ENCODE data around the gene NCOA1.

DNA sequence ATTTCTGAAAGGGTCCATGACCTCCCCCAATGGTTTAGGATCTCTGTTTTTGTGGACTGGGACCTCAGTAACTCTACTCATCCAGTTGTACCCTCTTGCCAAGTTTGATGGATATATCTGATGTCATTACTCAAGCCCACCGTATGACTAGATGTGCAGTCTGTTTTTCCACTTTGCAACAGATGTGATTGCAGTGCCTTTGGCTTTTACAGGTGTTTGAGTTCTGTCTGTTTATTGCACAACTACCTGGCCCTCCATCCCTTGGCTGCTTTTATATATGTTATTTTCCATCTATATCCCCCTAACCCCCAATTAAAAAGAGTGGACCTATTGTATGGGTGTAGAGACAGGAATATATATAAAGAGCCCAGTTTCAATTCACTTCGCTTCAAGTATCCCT, 10.8 kb downstream of the NCOA1 start:
- TF ChIP-seq, protein P1, sequence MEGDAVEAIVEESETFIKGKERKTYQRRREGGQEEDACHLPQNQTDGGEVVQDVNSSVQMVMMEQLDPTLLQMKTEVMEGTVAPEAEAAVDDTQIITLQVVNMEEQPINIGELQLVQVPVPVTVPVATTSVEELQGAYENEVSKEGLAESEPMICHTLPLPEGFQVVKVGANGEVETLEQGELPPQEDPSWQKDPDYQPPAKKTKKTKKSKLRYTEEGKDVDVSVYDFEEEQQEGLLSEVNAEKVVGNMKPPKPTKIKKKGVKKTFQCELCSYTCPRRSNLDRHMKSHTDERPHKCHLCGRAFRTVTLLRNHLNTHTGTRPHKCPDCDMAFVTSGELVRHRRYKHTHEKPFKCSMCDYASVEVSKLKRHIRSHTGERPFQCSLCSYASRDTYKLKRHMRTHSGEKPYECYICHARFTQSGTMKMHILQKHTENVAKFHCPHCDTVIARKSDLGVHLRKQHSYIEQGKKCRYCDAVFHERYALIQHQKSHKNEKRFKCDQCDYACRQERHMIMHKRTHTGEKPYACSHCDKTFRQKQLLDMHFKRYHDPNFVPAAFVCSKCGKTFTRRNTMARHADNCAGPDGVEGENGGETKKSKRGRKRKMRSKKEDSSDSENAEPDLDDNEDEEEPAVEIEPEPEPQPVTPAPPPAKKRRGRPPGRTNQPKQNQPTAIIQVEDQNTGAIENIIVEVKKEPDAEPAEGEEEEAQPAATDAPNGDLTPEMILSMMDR (conservative IDR thresholded peaks at IDR 0.05), result no peak
- no peak for TF ChIP-seq EZH2 (IDR thresholded peaks at IDR 0.05; ENCODE audit: low read depth)
